K562 (cell line): ENCODE data around the gene TEX30. TPM values are rescaled to one million over a fixed set of nuclear protein-coding genes. Genes with fewer than 3 reads are reported as not detected.
A peak's percentile ranks its signal among the peaks of the same experiment; 100 is the strongest.

Experiments
- ASH1L ChIP-seq: fragments of 450-650 bp; IDR thresholded peaks from 2 replicates; pipeline ENCODE4 v1.6.1; 2018; ENCODE audit warnings: borderline replicate concordance, mild to moderate bottlenecking, low read depth; ENCODE audit not compliant: partially characterized antibody
- BRD4 ChIP-seq: fragments of 200-600 bp; sonication (generic); IDR thresholded peaks from 2 replicates; pipeline ENCODE4 v1.6.1; 2017; ENCODE audit warnings: inconsistent platforms
- DIDO1 ChIP-seq: fragments of 450-650 bp; IDR thresholded peaks from 2 replicates; pipeline ENCODE4 v1.6.1; 2016; ENCODE audit warnings: low read depth, missing biosample characterization, missing genetic modification characterization
- ETV1 ChIP-seq: fragments of 450-650 bp; conservative IDR thresholded peaks from 2 replicates; pipeline ENCODE4 v1.6.1; 2016; ENCODE audit warnings: missing genetic modification characterization, control low read depth, low read depth, missing compliant biosample characterization
- FOS ChIP-seq: IDR thresholded peaks from 3 replicates; pipeline ENCODE4 v1.6.1; 2011; ENCODE audit not compliant: insufficient read length; ENCODE audit errors: extremely low read depth
- GABPA ChIP-seq: fragments of 200-800 bp; sonication (Bioruptor generic); conservative IDR thresholded peaks from 2 replicates; pipeline ENCODE4 v1.6.1; 2016; ENCODE audit warnings: low read depth, missing genetic modification characterization, missing compliant biosample characterization
- GABPB1 ChIP-seq: sonication (generic); formaldehyde crosslinking; IDR thresholded peaks from 2 replicates; pipeline ENCODE4 v1.8.0; 2022; ENCODE audit warnings: mild to moderate bottlenecking, missing genetic modification reagents
- HCFC1 ChIP-seq: IDR thresholded peaks from 2 replicates; pipeline ENCODE4 v1.6.1; 2012; ENCODE audit warnings: low read depth, low read length, improper control_type of control experiment
- JUND ChIP-seq, 2 experiments: IDR thresholded peaks; 2 replicates in 1 of 2; 3 replicates in 1 of 2; pipeline ENCODE4 v1.6.1; 2011; ENCODE audit warnings: borderline replicate concordance in 2 of 2, low read depth in 2 of 2, low read length in 2 of 2, improper control_type of control experiment in 1 of 2, missing biosample characterization in 1 of 2, missing genetic modification characterization in 1 of 2, missing genetic modification reagents in 1 of 2
- MTA2 ChIP-seq: fragments of 450-650 bp; IDR thresholded peaks from 2 replicates; pipeline ENCODE4 v1.6.1; 2016; ENCODE audit warnings: low read depth
- NRF1 ChIP-seq, 2 experiments: fragments of 450-650 bp; IDR thresholded peaks in 1 of 2; conservative IDR thresholded peaks in 1 of 2; 2 replicates each; pipeline ENCODE4 v1.6.1; 2014; ENCODE audit warnings: mild to moderate bottlenecking in 2 of 2
- PHF8 ChIP-seq: fragments of 200-600 bp; sonication (generic); IDR thresholded peaks from 2 replicates; pipeline ENCODE4 v1.6.1; 2012; ENCODE audit warnings: mixed run types, mild to moderate bottlenecking, inconsistent platforms, low read length, moderate library complexity, borderline replicate concordance
- POLR2G ChIP-seq: fragments of 200-400 bp; formaldehyde crosslinking; IDR thresholded peaks from 2 replicates; pipeline ENCODE4 v1.6.1; 2017; ENCODE audit warnings: low read depth, mild to moderate bottlenecking, antibody characterized with exemption, low read length, moderate library complexity
- SIN3B ChIP-seq: fragments of 450-650 bp; IDR thresholded peaks from 2 replicates; pipeline ENCODE4 v1.6.1; 2017; ENCODE audit warnings: low read depth, mild to moderate bottlenecking, moderate library complexity
- TGIF2 ChIP-seq: sonication (generic); formaldehyde crosslinking; IDR thresholded peaks from 2 replicates; pipeline ENCODE4 v1.8.1; 2022; ENCODE audit warnings: mild to moderate bottlenecking, missing genetic modification reagents, moderate library complexity
- ZNF140 ChIP-seq: fragments of 250-450 bp; sonication (Bioruptor Pico); IDR thresholded peaks from 2 replicates; pipeline ENCODE4 v1.8.0; 2021; ENCODE audit warnings: moderate library complexity, mild to moderate bottlenecking, inconsistent platforms
- polyA plus RNA-seq, 8 experiments: library from polyadenylated mRNA; depleted of rRNA in 4 of 8; stranded (reverse) in 5 of 8; unstranded in 3 of 8; fragments of >200 nt; fragmentation: Nextera tagmentation in 2 of 8; fragmentation: Illumina TruSeq in 1 of 8; extraction: Ambion mirVana in 2 of 8; extraction: Trizol in 1 of 8; gene quantifications; 2 replicates each; pipeline versions ENCODE4 v1.2.1 to v1.2.3, GENCODE V29; 2011 to 2014; ENCODE audit warnings: inconsistent platforms in 1 of 8, missing spikeins in 1 of 8
- total RNA-seq, 7 experiments: library from RNA; depleted of rRNA in 6 of 7; stranded (reverse); fragments of >200 nt in 6 of 7; fragmentation: Illumina TruSeq in 2 of 7; extraction: Trizol in 2 of 7; gene quantifications; 2 replicates each; pipeline versions ENCODE4 v1.2.1 to v1.2.3, GENCODE V29; 2011 to 2021; ENCODE audit warnings: low replicate concordance in 1 of 7
- TF ChIP-seq, protein P1 (sequence below): fragments of 250-450 bp; sonication (Bioruptor Pico); IDR thresholded peaks from 2 replicates; pipeline ENCODE4 v1.4.0; 2020; ENCODE audit warnings: borderline replicate concordance
- TF ChIP-seq, protein P2 (sequence below): conservative IDR thresholded peaks from 2 replicates; pipeline ENCODE4 v1.6.1; 2011; ENCODE audit warnings: low read depth, mild to moderate bottlenecking, low read length; ENCODE audit not compliant: control insufficient read depth
- TF ChIP-seq, protein P3 (sequence below), 2 experiments: fragments of 450-650 bp; conservative IDR thresholded peaks; 2 replicates each; pipeline ENCODE4 v1.6.1; 2017; ENCODE audit warnings: mild to moderate bottlenecking in 2 of 2, moderate library complexity in 2 of 2
- TF ChIP-seq, protein P4 (sequence below): sonication (generic); formaldehyde crosslinking; IDR thresholded peaks from 2 replicates; pipeline ENCODE4 v1.9.0; 2022; ENCODE audit warnings: mild to moderate bottlenecking, missing genetic modification reagents
- TF ChIP-seq, protein P5 (sequence below): fragments of 450-650 bp; IDR thresholded peaks from 2 replicates; pipeline ENCODE4 v1.6.1; 2016; ENCODE audit warnings: low read depth, mild to moderate bottlenecking, moderate library complexity

TEX30 gene
- total and polyA plus RNA-seq, 9 of the 15 experiments (the other 6 are each of a cell fraction or from before 2014, with no cell fraction given), result 24.1 to 143 (median 37.3) TPM

DNA sequence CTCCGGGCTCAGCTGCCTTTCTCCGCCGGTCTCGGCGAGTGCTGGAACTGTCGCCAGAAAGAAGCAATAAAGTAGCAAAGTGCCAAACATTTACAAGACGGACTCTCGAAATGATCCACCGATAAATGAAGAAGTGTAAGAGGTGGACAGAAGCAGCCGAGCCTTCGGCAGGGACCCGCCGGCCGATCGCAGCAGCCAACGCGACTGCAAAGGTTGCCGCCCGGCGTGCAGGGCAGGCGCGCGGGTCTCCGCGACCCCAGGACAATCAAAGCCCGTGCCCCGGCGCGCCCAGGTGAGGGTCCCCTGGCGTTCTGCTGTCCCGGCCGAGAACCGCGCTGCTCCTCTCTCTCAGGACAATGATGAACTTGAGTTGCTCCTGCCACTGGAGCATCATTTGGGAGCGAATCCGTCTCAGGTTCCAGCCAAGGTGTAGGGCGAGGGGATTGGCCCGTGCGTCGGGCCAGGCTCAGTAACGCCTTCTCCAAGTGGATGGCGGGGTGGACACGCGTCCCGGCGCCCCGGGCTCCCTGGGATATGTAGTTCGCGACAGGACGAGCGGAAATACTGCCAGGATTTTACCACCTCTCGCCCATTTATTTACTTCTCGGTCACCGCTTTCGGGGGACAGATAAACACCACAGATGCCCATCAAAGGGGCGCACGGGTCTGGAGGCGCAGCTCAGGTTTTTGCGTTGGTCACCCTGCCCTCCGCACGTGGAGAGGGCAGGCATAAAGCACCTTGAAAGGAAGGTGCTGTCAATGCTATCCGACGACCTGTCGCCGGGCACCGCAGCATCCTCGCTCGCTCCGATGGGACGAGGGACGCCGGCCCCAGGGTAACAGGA is 25.2 kb upstream of the TEX30 start, which contains the start of the genes BIVM and POGLUT2 (continued):
- TF ChIP-seq DIDO1 (tag), result 0 out of 2 replicates have a peak, but pooled peaks have one; percentile 29
- TF ChIP-seq, protein P1, sequence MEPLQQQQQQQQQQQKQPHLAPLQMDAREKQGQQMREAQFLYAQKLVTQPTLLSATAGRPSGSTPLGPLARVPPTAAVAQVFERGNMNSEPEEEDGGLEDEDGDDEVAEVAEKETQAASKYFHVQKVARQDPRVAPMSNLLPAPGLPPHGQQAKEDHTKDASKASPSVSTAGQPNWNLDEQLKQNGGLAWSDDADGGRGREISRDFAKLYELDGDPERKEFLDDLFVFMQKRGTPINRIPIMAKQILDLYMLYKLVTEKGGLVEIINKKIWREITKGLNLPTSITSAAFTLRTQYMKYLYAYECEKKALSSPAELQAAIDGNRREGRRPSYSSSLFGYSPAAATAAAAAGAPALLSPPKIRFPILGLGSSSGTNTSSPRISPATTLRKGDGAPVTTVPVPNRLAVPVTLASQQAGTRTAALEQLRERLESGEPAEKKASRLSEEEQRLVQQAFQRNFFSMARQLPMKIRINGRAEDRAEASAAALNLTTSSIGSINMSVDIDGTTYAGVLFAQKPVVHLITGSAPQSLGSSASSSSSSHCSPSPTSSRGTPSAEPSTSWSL (CRISPR knock-in tag), result no peak
- TF ChIP-seq, protein P2, sequence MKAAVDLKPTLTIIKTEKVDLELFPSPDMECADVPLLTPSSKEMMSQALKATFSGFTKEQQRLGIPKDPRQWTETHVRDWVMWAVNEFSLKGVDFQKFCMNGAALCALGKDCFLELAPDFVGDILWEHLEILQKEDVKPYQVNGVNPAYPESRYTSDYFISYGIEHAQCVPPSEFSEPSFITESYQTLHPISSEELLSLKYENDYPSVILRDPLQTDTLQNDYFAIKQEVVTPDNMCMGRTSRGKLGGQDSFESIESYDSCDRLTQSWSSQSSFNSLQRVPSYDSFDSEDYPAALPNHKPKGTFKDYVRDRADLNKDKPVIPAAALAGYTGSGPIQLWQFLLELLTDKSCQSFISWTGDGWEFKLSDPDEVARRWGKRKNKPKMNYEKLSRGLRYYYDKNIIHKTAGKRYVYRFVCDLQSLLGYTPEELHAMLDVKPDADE, result peak; percentile 89; the same call in 1 of the 2 replicates
- TF ChIP-seq BRD4, result 0 out of 2 replicates have a peak, but pooled peaks have one; percentile 37
- TF ChIP-seq, protein P3, sequence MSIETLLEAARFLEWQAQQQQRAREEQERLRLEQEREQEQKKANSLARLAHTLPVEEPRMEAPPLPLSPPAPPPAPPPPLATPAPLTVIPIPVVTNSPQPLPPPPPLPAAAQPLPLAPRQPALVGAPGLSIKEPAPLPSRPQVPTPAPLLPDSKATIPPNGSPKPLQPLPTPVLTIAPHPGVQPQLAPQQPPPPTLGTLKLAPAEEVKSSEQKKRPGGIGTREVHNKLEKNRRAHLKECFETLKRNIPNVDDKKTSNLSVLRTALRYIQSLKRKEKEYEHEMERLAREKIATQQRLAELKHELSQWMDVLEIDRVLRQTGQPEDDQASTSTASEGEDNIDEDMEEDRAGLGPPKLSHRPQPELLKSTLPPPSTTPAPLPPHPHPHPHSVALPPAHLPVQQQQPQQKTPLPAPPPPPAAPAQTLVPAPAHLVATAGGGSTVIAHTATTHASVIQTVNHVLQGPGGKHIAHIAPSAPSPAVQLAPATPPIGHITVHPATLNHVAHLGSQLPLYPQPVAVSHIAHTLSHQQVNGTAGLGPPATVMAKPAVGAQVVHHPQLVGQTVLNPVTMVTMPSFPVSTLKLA (conservative IDR thresholded peaks at IDR 0.05), result peak; percentile 55 to 73
- TF ChIP-seq JUND (IDR thresholded peaks at IDR 0.05; ENCODE audit: borderline replicate concordance, low read depth, low read length), result peak; percentile 11; the same call in 1 of the 2 replicates
- no peak for TF ChIP-seq JUND (tag; IDR thresholded peaks at IDR 0.05; ENCODE audit: borderline replicate concordance, low read depth, low read length)
- TF ChIP-seq MTA2, result no peak
- peak; percentile 52; the same call in 1 of the 2 replicates for TF ChIP-seq GABPB1
- TF ChIP-seq ASH1L, result peak; percentile 90
- TF ChIP-seq, protein P4, sequence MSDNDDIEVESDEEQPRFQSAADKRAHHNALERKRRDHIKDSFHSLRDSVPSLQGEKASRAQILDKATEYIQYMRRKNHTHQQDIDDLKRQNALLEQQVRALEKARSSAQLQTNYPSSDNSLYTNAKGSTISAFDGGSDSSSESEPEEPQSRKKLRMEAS (CRISPR knock-in tag), result no peak
- no peak for TF ChIP-seq TGIF2 (CRISPR knock-in tag)
- TF ChIP-seq HCFC1, result peak; percentile 95
- TF ChIP-seq ETV1, result 0 out of 2 replicates have a peak, but pooled peaks have one; percentile 22
- TF ChIP-seq GABPA, result 0 out of 2 replicates have a peak, but pooled peaks have one; percentile 21
- TF ChIP-seq, protein P5, sequence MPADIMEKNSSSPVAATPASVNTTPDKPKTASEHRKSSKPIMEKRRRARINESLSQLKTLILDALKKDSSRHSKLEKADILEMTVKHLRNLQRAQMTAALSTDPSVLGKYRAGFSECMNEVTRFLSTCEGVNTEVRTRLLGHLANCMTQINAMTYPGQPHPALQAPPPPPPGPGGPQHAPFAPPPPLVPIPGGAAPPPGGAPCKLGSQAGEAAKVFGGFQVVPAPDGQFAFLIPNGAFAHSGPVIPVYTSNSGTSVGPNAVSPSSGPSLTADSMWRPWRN, result peak; percentile 62; the same call in 1 of the 2 replicates
- peak; percentile 67 for TF ChIP-seq POLR2G
- no peak for TF ChIP-seq ZNF140 (CRISPR knock-in tag)
- peak; percentile 42; the same call in 1 of the 2 replicates for TF ChIP-seq PHF8
- peak; percentile 89 for TF ChIP-seq FOS
- TF ChIP-seq SIN3B, result no peak
- TF ChIP-seq NRF1 (conservative IDR thresholded peaks at IDR 0.05 in 1 of 2, IDR thresholded peaks at IDR 0.05 in 1 of 2), result peak; percentile 38 to 62; a peak in 3 of 4 replicates
